GM10266 (cell line): ENCODE measurements around the gene CBX8.

Source experiments
- DNase-seq: peaks from one replicate; pipeline ENCODE4 v3.0.0; 2012; ENCODE audit errors: extremely low spot score
- TF ChIP-seq, protein P1 (sequence below): IDR thresholded peaks from 2 replicates; pipeline ENCODE4 v1.5.1; 2012; ENCODE audit warnings: mild to moderate bottlenecking, low read depth; ENCODE audit not compliant: control insufficient read depth, insufficient read depth; ENCODE audit errors: missing control alignments

CBX8 gene

GRCh38 chr17:79746889-79747507 is 49.9 kb downstream of the CBX8 start:
- no peak for DNase-seq
- TF ChIP-seq, protein P1, sequence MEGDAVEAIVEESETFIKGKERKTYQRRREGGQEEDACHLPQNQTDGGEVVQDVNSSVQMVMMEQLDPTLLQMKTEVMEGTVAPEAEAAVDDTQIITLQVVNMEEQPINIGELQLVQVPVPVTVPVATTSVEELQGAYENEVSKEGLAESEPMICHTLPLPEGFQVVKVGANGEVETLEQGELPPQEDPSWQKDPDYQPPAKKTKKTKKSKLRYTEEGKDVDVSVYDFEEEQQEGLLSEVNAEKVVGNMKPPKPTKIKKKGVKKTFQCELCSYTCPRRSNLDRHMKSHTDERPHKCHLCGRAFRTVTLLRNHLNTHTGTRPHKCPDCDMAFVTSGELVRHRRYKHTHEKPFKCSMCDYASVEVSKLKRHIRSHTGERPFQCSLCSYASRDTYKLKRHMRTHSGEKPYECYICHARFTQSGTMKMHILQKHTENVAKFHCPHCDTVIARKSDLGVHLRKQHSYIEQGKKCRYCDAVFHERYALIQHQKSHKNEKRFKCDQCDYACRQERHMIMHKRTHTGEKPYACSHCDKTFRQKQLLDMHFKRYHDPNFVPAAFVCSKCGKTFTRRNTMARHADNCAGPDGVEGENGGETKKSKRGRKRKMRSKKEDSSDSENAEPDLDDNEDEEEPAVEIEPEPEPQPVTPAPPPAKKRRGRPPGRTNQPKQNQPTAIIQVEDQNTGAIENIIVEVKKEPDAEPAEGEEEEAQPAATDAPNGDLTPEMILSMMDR: no peak

DNA sequence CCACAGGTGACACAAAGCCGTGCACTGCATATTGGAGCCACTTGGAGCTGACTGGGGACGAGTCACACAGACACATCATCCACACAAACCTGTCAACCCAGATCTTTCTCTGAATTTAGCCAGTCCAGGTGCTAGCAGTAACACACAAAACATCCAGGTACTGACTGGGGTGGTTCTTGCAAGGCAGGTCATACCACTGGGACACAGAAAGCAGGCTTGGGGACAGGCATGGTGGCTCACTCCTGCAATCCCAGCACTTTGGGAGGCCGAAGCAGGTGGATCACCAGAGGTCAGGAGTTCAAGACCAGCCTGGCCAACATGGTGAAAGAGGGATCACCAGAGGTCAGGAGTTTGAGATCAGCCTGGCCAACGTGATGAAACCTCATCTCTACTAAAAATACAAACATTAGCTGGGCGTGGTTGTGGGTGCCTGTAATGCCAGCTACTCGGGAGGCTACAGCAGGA is 51.2 kb downstream of the CBX8 start:
- TF ChIP-seq, protein P1: no peak
- DNase-seq: no peak

DNA sequence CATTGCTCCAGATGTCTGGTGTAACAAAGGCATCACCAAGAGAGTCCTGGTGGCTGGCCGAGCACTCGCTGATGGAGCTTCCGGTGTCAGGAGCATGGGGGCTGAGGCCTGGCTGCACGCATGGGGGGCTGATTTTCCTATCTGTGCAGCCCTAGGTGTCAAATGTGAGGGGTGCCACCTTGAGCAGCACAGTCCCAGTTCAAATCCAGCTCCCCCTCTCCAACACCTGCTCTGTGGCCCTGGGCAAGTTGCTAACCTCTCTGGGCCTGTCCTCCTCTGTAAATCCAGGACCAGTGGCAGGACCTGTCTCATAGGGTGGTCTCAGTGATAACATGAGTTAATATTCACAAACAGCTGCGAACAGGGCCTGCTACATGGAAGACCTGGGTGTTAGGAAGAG is 53.3 kb downstream of the CBX8 start:
- no peak for DNase-seq
- TF ChIP-seq, protein P1: no peak

DNA sequence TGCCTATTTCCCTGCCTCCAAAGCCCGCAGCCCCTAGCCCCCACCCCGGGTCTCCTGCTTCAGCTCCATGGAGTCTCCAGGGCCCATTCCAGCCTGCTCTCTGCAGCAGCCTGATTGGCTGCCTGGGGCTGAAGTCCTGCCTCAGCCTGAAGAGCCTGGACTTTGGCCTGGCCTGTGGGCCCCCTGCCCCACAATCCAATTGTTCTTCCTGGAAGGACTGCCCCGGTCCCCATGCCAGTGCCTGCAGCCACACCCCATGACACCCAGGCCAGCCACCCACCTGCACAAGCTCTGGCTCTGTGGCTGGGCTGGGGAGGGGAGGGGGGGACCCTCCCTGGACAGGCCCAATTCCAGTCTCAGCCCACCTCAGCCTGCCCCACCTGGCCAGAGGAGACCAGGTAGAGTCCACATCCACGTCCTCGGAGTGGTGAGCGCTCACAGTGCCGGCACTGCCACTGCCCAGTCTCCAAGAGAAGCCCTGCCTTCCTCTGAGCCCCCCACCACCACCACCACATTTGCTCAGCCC is 53.9 kb downstream of the CBX8 start:
- DNase-seq: no peak
- TF ChIP-seq, protein P1: no peak

DNA sequence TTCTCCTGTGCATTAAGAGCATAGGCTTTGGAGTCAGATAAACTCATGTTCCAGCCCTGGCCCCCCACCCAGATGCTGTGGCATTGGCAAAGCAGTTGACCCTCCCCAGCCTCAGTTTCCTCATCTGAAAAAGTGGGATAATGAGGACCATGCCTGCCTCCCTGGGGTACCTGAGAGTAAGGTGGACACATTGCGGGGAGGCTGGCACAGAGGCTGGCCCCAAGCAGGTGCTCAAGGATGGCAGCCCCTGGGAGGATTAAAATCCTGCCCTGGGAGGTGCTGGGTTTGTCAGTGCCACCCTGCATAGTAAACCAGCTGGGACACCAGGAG is 54.3 kb downstream of the CBX8 start:
- no peak for DNase-seq
- TF ChIP-seq, protein P1: no peak
